ENCODE measurements around the gene STX1A.

DNA sequence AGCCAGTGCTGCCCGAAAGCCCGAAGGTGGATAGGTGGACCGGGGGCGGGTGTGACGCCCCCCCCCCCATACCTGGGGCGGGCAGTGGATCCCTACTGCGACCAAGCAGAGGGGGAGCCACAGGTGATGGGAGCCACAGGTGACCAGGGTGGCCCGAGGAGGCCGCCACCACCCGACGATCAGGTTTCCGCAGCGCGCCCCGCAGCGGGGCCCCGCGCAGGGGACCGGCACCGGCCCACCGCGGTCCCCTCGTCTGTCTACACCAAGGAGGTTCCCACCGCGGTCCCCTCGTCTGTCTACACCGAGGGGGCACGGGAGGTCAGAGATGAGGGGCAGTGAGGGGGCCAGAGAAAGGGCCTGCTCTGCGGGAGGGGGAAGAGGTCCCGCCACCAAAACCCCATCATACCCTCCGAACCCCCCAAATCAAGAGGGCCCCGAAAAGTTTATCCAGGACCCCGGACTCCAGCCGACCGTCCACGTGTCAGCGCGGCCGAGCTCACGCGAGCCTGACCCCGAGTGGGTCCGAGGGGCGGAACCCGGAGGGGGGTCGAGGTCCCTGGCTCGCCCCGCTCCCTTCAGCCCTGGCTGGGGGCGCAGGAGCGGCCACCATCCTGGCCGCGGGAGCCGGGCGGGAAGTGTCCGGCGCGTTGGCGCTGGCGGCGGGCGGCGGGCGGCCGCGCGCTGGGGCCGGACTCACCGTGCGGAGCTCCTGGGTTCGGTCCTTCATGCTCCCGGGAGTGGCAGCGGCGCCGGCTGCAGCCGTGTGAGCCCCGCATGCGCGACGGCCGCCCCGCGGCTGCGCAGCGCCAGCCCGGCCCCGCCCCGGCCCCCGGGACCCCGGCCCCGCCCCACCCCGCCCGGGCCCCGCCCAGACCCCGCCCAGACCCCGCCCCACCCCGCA, at the start of gene STX1A:
- TF ChIP-seq, protein P1, sequence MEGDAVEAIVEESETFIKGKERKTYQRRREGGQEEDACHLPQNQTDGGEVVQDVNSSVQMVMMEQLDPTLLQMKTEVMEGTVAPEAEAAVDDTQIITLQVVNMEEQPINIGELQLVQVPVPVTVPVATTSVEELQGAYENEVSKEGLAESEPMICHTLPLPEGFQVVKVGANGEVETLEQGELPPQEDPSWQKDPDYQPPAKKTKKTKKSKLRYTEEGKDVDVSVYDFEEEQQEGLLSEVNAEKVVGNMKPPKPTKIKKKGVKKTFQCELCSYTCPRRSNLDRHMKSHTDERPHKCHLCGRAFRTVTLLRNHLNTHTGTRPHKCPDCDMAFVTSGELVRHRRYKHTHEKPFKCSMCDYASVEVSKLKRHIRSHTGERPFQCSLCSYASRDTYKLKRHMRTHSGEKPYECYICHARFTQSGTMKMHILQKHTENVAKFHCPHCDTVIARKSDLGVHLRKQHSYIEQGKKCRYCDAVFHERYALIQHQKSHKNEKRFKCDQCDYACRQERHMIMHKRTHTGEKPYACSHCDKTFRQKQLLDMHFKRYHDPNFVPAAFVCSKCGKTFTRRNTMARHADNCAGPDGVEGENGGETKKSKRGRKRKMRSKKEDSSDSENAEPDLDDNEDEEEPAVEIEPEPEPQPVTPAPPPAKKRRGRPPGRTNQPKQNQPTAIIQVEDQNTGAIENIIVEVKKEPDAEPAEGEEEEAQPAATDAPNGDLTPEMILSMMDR (conservative IDR thresholded peaks at IDR 0.05; ENCODE audit: low read length) = no peak
- no peak for TF ChIP-seq EZH2phosphoT487 (IDR thresholded peaks at IDR 0.05; ENCODE audit: borderline replicate concordance, low read depth, low read length)

Measured in OCI-LY7 (cell line).